Stimulated activated naive CD4-positive, alpha-beta T cell (primary cell): Measurements from ENCODE around the gene ARHGEF5.
"Not testable (repeated sequence)": the region's sequence is repeated elsewhere in the genome, so short reads cannot be mapped to it uniquely, and the experiment has no call there.

Experiments
- DNase-seq, 6 experiments: peaks; one replicate each; lab custom pipeline; 2025; lab: John Stamatoyannopoulos, UW

Gene ARHGEF5

DNA sequence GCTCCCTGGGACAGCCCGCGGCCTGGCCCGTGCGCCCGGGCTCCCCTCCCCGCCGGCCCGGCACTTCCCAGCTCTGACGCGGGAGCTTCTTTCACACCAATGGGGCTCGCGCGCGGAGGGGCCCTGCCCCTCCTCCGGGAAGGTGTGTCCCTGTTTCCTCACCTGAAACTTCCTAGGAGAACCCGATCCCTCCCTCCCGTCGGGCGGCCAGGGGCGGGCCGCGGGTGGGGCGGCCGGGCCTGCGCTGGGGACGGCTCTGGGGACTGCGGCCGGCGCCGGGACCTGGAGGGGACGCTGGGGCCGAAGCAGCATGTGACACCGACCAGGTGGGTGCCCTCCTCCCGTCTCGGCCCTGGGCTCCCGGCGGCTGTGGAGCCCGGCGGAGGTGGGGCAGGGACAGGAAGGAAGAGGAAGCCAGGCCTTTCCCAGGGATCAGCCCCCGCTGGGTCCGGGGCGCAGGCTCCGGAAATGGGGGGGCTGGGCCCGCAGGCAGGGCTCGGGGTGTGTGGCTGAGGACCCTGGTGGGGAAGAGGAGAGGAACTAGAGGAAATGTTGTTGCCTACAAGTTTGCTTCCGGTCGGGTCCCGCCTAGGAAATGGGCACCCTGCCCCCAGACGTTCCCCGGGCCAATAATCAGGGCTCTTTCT is at the start of gene ARHGEF5:
Gene ARHGEF5 (plus strand): TSS at position 227 of the 647 bp plus-strand sequence. CDS start 7,268 bp downstream, outside the sequence.
- not testable (repeated sequence) for DNase-seq

DNA sequence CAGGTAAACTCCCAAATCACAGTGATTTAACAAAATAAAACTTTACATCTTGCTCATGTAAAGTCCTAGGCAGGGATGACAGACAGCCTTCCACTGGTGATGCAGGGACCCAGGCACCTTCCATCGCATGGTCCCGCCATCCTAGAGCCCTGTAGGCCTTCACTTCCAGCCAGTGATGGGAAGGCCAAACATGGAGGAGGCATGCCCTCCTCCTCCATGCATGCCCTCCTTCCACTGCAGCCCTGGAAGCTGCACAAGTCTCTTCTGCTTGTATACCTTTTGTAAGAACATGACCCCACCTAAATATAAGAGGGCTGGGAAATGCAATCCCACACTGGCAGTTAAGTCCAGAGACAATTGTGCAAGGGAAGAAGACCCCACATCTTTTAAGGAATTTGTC is 45.5 kb upstream of the ARHGEF5 start:
- not testable (repeated sequence) for DNase-seq

DNA sequence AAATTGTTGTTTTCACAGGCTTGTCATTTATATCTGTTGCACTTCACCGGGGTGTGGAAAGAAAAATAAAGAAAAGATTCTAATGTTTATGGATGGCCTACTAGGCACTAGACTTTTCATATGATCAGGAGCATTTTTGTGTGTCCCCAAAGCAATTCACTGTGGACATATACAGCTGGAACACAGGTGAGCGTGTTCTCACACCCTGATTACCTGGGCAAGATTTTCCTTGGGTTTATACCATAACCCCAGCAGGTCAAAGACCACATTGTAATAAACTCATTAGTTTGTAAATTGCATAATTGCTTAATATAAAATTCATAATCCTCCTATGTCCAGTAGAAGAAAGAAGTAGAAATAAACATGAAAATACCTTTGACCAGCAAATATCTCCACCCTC is 44.0 kb upstream of the ARHGEF5 start:
- not testable (repeated sequence) for DNase-seq

DNA sequence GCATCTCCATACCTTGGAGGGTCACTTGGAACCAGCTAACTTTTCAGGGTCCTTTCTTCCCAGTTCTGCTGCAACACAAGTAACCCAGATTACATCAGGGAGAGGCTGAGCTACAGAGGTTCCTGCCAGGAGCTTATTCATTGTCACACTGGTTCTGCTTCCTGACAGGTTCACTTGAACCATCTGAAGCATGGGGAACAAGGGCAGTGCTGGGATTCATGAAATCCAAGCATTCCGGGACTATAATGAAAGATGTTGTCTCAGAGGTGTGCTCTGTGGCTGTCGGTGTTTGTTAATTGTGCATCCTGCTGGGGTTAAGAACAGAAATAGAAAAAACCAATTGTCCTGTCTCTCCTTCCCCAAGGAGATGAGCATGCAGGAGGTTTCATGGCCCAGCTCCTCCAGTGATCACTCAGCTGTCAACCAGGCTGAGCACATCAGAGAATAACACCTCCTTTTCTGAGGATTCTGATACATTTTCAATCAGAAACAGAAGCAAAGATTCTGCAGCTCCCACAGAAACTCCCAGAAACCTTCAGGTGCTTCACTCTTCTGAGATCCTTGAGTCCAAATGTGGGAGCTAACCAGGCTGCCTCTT is 43.2 kb upstream of the ARHGEF5 start, which contains the start of gene OR2A1:
Gene OR2A1 (plus strand): TSS at position 548 of the 598 bp plus-strand sequence. CDS start 5,706 bp downstream, outside the sequence.
- not testable (repeated sequence) for DNase-seq

DNA sequence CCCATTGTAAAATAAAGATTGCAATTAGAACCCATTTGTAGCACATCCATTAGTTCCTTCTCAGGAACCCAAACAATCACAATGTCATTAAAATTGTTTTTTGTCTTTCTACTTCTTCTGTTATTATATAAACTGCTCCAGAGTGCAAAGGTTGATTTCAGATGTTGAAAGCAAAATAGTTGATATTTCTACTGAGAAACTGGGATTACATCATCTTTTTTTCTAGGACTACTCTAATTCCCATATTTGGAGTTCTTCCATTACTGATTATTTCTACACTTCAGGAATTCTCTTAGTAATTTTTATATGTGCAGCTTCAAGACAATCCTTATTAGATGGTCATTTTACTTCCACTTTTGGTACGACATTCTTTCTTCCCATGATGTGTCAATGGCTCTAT is 37.7 kb upstream of the ARHGEF5 start:
- DNase-seq: not testable (repeated sequence)

DNA sequence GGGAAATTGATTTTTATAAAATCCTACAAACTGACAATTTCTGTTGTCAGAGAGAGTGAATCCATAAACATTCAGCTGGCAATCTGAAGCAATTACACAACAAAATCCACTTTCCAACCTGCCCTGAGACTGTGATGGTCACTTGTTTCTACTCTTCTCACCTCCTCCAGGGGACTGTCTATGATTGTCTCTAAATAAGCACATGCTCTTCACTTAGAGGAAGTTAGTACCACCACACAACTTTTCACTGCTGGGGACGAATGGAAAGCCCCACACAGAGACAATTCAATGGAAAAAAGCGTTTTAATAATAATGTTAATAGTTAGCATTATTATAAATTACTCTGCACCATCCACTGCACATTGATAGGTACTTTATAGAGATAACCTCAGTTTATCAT is 35.7 kb upstream of the ARHGEF5 start:
- DNase-seq: not testable (repeated sequence)

DNA sequence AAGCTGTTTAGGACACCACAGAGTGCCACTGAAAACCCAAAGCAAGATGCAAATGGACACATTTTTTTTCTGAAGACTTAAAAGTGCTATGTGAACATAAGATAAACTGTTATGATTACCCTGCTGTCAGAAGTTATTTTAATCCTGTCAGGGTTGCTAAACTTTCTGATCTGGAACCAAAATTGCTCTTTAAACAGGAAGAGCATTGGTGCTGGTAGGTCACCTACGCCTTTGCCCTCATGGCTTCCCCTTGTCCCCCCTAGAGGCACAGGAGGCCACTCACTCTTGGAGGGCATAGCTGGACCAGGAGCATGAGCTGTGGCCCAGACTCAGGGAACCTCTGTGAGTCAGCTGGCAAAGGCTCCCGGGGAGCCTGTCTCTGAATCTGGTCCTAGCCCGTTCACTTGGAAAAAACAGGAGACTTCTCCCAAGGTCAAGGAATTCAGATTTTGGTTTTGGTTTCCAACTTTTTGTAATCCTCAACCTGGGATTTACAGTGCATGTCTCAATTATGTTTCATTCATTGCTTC is 33.5 kb upstream of the ARHGEF5 start:
- not testable (repeated sequence) for DNase-seq

DNA sequence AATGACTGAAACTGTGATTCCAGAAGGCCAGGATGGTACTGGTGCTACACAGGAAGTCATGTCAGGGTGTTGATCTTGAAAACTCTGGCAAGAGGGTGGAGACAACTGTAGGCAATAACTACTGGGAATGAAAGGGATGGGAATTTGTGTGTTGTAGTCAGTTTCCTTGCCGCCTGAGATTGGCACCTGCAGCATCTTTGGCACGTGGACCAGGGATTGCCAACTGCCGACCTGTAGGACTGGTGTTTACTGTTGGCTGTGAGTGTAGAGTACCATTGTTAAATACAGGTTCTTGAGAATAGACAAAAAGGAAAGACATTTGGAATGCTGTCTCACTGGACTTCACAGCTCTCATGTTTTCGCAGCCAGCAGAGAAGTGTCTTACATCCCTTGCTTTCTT is 31.8 kb upstream of the ARHGEF5 start:
- not testable (repeated sequence) for DNase-seq

DNA sequence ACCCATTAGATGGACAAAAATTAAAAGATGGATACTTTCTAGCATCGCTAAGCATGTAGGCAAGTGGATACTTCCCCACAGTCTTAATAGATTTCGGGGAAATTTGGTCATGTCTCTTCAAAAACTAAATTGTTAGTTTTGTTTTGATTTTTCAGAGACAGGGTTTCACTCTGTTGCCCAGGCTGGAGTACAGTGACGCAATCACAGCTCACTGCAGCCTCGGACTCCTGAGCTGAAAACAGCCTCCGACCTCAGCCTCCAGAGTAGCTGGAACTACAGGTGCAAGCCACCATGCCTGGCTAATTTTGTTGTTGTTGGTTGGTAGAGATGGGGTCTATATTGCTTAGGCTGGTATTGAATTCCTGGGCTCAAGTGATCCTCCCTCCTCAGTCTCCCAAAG is 29.3 kb upstream of the ARHGEF5 start:
- DNase-seq: not testable (repeated sequence)

DNA sequence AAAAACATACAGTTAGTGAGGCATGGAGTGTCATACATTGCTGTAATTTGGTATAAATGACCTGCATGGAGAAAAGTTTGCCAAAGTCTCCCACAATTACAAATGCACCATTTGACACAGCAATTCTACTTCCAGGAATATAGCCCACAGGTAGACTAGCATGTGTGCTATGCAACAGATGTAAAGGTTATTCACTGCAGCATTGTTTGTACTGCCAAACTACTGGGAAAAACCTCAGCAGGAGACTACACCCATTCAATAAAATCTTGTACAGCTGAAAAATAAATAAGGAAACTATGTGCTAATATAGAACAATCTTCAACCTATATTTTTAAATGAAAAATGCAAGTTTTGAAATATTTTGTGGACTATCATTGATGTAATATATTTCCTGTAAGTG is 25.2 kb upstream of the ARHGEF5 start:
- DNase-seq: not testable (repeated sequence)

DNA sequence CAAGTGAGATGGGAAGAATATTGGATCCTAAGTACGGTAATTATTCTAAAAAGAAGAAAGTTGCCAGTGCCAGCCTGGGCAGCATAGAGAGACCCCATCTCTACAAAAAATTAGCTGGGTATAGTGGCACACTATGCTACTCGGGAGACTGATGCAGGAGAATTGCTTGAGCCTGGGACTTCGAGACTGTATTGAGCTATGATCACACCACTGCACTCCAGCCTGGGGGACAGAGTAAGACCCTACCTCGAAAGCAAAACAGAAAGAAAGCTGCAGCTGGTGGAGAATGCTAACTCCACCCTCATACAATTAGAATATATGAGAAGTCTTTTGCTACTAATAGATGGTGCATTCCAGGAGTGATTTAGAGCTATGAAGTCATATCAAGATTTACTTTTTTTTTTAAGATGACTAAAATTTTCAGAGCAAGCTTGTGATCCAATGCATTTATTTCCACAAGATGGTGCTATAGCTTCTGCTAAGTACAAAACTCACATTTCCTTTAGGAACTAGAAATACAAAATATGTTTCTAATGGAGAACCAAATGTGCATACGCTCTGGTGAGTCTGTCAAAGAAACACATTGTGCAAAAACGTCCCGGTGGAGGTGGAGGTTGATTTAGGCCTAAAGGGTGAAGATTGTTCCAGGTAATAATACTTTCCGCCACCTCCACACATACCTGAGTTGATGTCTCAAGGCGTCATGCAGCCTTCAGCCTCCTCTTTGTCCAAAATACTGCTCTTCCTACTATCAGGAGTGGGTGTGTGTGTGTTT is 23.8 kb upstream of the ARHGEF5 start:
- not testable (repeated sequence) for DNase-seq

DNA sequence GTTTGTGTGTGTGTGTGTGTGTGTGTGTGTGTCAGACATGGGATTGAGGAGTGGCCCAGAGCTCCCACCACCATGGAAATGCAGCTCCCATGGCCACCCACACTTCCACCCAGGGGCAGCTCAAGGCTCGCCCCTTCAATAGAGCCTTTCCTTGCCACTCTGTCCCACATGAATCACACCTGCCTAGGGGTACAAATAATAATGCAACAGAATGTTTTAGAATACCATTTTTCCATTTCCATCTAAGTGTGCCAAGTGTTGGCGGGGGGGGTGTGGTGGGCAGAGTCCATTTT is 23.3 kb upstream of the ARHGEF5 start:
- DNase-seq: not testable (repeated sequence)

DNA sequence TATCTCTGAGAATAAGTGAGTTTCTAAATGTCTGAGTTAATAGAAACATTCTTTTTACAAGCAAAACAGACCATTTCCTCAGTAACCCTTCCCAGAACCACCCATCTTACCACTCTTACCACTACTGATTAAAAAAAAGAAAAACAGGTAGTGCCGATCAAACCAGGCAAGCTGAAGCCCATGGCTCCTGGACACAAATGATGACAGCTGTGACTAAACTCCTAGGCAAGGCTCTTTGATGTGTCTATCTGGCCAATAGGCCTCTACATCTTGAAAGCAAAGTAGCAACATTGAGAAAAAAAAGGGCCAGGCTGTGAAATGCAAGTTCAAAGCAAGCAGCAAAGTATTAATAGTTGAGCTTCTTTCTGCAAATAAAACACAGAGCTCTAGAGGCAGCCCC is 6.6 kb upstream of the ARHGEF5 start:
- not testable (repeated sequence) for DNase-seq

DNA sequence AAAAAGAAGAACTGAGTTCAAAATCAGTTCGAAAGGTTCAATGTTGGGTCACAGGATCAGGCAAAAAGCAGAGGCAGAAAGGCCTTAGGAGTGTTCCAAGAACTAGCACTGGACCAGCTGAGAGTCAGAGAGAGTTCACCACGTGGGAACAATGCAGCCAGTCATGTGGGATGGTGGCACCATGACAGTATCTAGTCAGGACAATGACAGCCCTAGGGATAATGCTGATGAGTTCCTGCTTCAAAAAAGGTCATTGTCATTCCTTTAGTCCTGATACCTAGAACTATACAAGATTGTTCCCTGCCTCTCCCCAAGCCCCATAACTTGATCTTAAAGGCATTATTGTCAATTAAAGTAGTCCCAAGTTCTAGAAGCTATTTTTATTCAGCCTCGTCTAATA is 3.5 kb upstream of the ARHGEF5 start:
- not testable (repeated sequence) for DNase-seq

DNA sequence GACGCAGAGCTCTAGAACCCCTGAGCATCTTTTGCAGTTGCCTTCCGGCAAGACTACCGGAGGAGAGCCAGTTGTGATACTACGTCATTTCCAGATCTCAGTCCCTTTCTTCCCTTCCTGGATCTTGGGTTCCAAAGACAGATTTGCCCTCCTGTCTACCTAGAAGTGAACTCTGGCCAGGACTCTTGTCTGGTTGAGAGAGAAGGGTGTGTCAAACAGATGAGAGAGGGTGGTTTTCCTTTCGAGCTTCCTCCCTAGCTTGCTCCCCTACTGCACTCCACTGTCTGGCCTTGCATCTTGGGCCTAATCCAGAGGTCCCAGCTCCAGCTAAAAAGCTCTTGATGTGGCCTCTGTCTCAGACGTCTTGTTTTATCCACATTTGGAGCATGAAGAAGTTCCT is 983 bp downstream of the ARHGEF5 start:
- not testable (repeated sequence) for DNase-seq

DNA sequence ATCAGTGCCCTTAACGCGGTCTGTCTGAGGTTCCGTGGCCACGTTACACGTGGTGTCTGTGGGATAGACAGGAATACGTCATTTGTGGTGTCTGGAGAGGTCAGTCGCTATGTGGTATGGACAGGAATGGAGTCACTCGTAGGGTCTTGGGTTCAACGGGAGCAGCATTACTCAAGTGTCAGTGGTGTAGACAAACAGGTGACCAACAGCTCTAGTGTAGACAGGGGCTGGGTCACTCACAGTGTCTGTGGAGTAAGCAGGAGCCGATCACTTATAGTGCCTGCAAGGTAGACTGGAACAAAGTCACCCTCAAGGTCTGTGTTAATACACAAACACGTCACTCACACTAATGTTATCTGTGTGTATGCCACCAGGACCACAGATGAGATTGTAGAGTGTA is 1.7 kb downstream of the ARHGEF5 start:
- not testable (repeated sequence) for DNase-seq

DNA sequence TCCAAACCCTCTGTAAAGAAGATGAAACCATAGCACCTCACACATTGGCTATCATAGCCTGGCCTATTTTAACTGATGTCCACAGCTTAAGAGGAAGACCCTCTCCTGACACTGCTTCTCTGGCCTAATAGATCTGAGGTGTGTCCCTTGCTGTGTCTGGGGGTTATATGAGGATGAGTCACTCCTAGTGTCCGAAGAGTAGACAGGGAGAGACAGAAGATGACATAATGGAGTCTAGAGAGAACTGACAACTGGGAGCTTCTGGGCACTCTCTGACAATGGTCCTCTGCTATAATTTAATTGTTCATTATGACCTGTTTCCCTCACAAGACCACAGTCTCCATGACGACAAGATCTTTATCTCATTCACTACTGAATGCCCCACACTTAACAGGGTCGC is 6.9 kb downstream of the ARHGEF5 start:
- not testable (repeated sequence) for DNase-seq

DNA sequence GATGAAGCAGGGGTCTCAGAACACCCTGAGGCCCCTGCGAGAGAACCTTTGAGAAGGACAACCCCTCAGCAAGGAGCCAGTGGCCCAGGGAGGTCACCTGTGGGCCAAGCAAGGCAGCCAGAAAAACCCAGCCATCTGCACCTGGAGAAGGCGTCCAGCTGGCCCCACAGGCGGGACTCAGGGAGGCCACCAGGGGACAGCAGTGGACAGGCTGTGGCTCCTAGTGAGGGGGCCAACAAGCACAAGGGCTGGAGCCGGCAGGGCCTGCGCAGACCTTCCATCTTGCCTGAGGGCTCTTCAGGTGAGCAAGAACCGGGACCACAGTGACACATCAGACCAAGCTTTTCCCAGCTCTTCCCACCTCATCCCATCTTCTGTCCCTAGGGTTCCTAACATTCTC is 10.3 kb downstream of the ARHGEF5 start:
- not testable (repeated sequence) for DNase-seq

DNA sequence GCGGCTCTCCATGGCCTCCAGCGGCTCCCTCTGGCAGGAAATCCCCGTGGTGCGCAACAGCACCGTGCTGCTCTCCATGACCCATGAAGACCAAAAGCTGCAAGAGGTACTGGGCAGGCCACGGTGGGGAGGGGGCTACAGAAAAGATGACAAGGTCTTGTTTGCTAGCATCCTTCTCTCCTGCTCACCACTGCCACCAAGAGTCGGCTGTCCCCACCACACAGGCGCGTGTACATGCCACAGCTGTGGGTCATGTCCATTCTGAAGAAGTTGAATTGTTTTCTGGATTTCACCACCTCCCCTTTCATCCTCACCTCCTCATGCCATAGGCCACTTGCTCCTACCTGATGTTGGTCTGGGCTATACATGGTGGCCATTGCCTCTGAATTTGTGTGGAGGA is 12.0 kb downstream of the ARHGEF5 start:
- DNase-seq: not testable (repeated sequence)

DNA sequence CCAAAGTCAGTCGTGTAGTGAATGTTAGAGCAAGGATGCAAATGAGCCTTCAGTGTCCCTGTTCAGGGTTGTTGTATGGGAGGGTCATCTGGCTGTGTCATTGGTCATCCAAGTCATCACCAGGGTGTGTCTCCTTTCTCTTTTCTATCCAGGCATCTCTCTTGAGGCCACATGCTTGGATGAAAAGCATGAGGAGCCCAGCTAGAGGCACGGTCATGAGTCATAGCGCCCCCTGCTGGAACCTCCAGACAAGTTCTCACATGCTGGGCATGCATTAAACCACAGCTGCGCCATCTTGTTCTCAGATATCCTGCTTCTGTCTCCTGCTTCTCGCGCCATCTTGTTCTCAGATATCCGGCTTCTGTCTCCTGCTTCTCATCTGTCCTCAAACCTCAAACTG is 14.0 kb downstream of the ARHGEF5 start:
- DNase-seq: not testable (repeated sequence)

DNA sequence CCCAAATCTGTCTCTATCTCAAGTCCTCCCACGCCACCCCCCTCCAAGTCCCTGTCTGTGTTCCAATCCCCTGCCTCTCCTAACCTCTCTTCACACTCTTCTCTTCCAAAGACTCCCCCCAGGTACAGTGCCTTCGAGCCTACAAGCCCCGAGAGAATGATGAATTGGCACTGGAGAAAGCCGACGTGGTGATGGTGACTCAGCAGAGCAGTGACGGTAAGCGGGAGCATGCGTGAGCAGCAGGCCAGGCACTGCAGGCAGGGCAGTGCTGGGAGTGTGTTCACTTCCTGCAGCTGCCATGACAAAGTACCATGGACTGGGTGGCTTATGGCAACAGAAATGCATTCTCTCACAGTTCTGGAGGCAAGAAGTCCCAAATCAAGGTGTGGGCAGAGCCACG is 23.4 kb downstream of the ARHGEF5 start:
- DNase-seq: no peak

DNA sequence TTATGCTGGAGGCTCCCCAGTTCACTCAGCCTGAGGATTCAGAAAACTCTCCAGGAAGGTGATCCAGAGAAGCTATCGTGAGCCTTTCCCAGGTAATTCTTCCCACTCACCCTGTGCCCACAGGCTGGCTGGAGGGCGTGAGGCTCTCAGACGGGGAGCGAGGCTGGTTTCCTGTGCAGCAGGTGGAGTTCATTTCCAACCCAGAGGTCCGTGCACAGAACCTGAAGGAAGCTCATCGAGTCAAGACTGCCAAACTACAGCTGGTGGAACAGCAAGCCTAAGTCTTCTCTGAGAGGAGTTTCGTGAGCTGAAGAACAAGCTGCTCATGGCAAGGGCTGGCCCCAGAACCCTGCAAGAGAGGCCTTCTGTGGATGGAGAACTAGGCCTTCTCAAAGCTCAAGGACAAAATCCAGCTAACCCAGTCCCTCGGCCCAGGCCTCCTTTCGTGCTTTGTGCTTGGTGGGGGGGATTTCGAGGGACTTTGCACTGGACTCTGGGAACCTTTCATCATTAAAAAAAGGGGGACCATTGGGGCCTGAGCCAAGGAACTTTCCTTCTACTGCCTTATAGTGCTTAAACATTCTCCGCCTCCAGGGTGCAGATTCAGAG is 24.7 kb downstream of the ARHGEF5 start:
- DNase-seq: no peak
